WTC11 (cell line): Measurements from ENCODE around the gene KRT9.

Experiments used
- AR ChIP-seq: fragments of 250-450 bp; sonication (Bioruptor Pico); IDR thresholded peaks from 2 replicates; pipeline ENCODE4 v1.9.0; 2021; ENCODE audit warnings: mild to moderate bottlenecking
- ATF1 ChIP-seq: sonication (generic); formaldehyde crosslinking; IDR thresholded peaks from 2 replicates; pipeline ENCODE4 v1.8.1; 2023; ENCODE audit warnings: mild to moderate bottlenecking, moderate library complexity, missing genetic modification reagents
- CTCF ChIP-seq: fragments of 200-600 bp; IDR thresholded peaks from 2 replicates; pipeline ENCODE4 v1.8.0; 2022; ENCODE audit warnings: antibody characterized with exemption
- NR2C2 ChIP-seq: sonication (generic); formaldehyde crosslinking; IDR thresholded peaks from 2 replicates; pipeline ENCODE4 v1.8.0; 2022; ENCODE audit warnings: mild to moderate bottlenecking, missing genetic modification reagents
- ZNF263 ChIP-seq: sonication (generic); formaldehyde crosslinking; IDR thresholded peaks from 2 replicates; pipeline ENCODE4 v1.8.1; 2022; ENCODE audit warnings: low read depth, mild to moderate bottlenecking, moderate library complexity, missing genetic modification reagents

GRCh38 chr17:41519501-41520224 is 52.2 kb downstream of the KRT9 start:
- no peak for TF ChIP-seq CTCF
- TF ChIP-seq NR2C2 (CRISPR knock-in tag), result no peak
- TF ChIP-seq AR (CRISPR knock-in tag), result no peak
- no peak for TF ChIP-seq ATF1 (CRISPR knock-in tag)
- no peak for TF ChIP-seq ZNF263 (CRISPR knock-in tag)
